Stimulated activated memory B cell treated with anti-CD40 and anti-IgM and Interleukin-4, amounts not matched to agents 10 μg/mL and 1 μg/mL and 100 μg/mL, for 72 hours (primary cell): ENCODE results near the gene IL6ST.
"Not testable (repeated sequence)": the region's sequence is repeated elsewhere in the genome, so short reads cannot be mapped to it uniquely, and the experiment has no call there.

ENCODE experiments used
- ATAC-seq: fragments of 150-1000 bp; cut with Tn5 transposase; 2 replicates; pipeline ENCODE4 v1.10.0; 2021
- H3K27ac Mint-ChIP-seq: one replicate; pipeline ENCODE4 v1.8.0; 2022; ENCODE audit warnings: mild to moderate bottlenecking, mixed read lengths
- H3K27me3 Mint-ChIP-seq: one replicate; pipeline ENCODE4 v1.8.0; 2022; ENCODE audit warnings: mixed read lengths
- H3K36me3 Mint-ChIP-seq: one replicate; pipeline ENCODE4 v1.8.0; 2022; ENCODE audit warnings: mixed read lengths
- H3K4me1 Mint-ChIP-seq: one replicate; pipeline ENCODE4 v1.8.0; 2022; ENCODE audit warnings: mixed read lengths
- H3K4me3 Mint-ChIP-seq: one replicate; pipeline ENCODE4 v1.8.0; 2022; ENCODE audit warnings: mild to moderate bottlenecking, moderate library complexity, mixed read lengths
- H3K9me3 Mint-ChIP-seq: one replicate; pipeline ENCODE4 v1.8.0; 2022; ENCODE audit warnings: mixed read lengths

The IL6ST gene

GRCh38 chr5:55993013-55993412 lies 1.8 kb downstream of the IL6ST start:
- Mint-ChIP-seq H3K9me3 (peaks cover 4% of the 10 kb centered on the region), H3K27me3 (no peaks in the 10 kb centered on the region), H3K4me3 (no peak overlapping the region), H3K27ac (no peak overlapping the region), H3K36me3 (peaks cover 6% of the 10 kb centered on the region), H3K4me1 (peaks cover 44% of the 10 kb centered on the region)
- no peak for ATAC-seq

GRCh38 chr5:55991768-55992486 lies 2.8 kb downstream of the IL6ST start:
- no peaks in the 10 kb centered on the region for H3K27me3 Mint-ChIP-seq
- no peak overlapping the region for H3K27ac Mint-ChIP-seq
- H3K9me3 Mint-ChIP-seq = peaks cover 4% of the 10 kb centered on the region
- H3K4me3 Mint-ChIP-seq = no peak overlapping the region
- H3K4me1 Mint-ChIP-seq = peaks cover 44% of the 10 kb centered on the region
- no peak for ATAC-seq
- H3K36me3 Mint-ChIP-seq = peaks cover 8% of the 10 kb centered on the region

- ATAC-seq, H3K9me3 Mint-ChIP-seq, H3K27me3 Mint-ChIP-seq, H3K4me3 Mint-ChIP-seq, H3K27ac Mint-ChIP-seq: not testable (repeated sequence)
- H3K4me1 Mint-ChIP-seq = peaks cover 43% of the 10 kb centered on the region
- peaks cover 18% of the 10 kb centered on the region for H3K36me3 Mint-ChIP-seq
These were observed 3.9 kb downstream of the IL6ST start for GRCh38 chr5:55990895-55991294.

- no peak for ATAC-seq
- Mint-ChIP-seq H3K4me3 (no peak overlapping the region), H3K9me3 (peaks cover 6% of the 10 kb centered on the region), H3K27ac (no peak overlapping the region), H3K27me3 (no peaks in the 10 kb centered on the region), H3K36me3 (peaks cover 18% of the 10 kb centered on the region), H3K4me1 (peaks cover 37% of the 10 kb centered on the region)
These were observed 4.9 kb downstream of the IL6ST start for GRCh38 chr5:55989860-55990259.

- Mint-ChIP-seq H3K27ac (no peak overlapping the region), H3K27me3 (no peaks in the 10 kb centered on the region), H3K36me3 (peaks cover 18% of the 10 kb centered on the region), H3K4me1 (peaks cover 35% of the 10 kb centered on the region), H3K4me3 (no peak overlapping the region), H3K9me3 (peaks cover 6% of the 10 kb centered on the region)
- ATAC-seq = no peak
These were observed 5.7 kb downstream of the IL6ST start for GRCh38 chr5:55988979-55989638.

- not testable (repeated sequence) for H3K27me3 Mint-ChIP-seq, ATAC-seq, H3K9me3 Mint-ChIP-seq, H3K4me3 Mint-ChIP-seq, H3K27ac Mint-ChIP-seq
- H3K4me1 Mint-ChIP-seq = peaks cover 31% of the 10 kb centered on the region
- peaks cover 18% of the 10 kb centered on the region for H3K36me3 Mint-ChIP-seq
These were observed 6.3 kb downstream of the IL6ST start for GRCh38 chr5:55988428-55988827.

- peaks cover 25% of the 10 kb centered on the region for H3K4me1 Mint-ChIP-seq
- peaks cover 18% of the 10 kb centered on the region for H3K36me3 Mint-ChIP-seq
- H3K27me3 Mint-ChIP-seq = no peaks in the 10 kb centered on the region
- no peak for ATAC-seq
- H3K9me3 Mint-ChIP-seq = peaks cover 6% of the 10 kb centered on the region
- H3K27ac Mint-ChIP-seq = no peak overlapping the region
- no peak overlapping the region for H3K4me3 Mint-ChIP-seq
These were observed 7.8 kb downstream of the IL6ST start for GRCh38 chr5:55986931-55987330.

- no peak for ATAC-seq
- Mint-ChIP-seq H3K27me3 (no peaks in the 10 kb centered on the region), H3K4me1 (peaks cover 15% of the 10 kb centered on the region), H3K36me3 (peaks cover 12% of the 10 kb centered on the region), H3K9me3 (peaks cover 3% of the 10 kb centered on the region), H3K4me3 (no peak overlapping the region), H3K27ac (no peak overlapping the region)
These were observed 9.6 kb downstream of the IL6ST start for GRCh38 chr5:55985181-55985580.

- H3K27me3 Mint-ChIP-seq = no peaks in the 10 kb centered on the region
- no peak overlapping the region for H3K4me3 Mint-ChIP-seq
- peaks cover 3% of the 10 kb centered on the region for H3K9me3 Mint-ChIP-seq
- ATAC-seq = no peak
- peaks cover 8% of the 10 kb centered on the region for H3K4me1 Mint-ChIP-seq
- no peak overlapping the region for H3K27ac Mint-ChIP-seq
- peaks cover 16% of the 10 kb centered on the region for H3K36me3 Mint-ChIP-seq
These were observed 10.8 kb downstream of the IL6ST start for GRCh38 chr5:55983986-55984385.

GRCh38 chr5:55982957-55983381 lies 11.8 kb downstream of the IL6ST start:
- H3K36me3 Mint-ChIP-seq = peaks cover 19% of the 10 kb centered on the region
- no peaks in the 10 kb centered on the region for H3K27me3 Mint-ChIP-seq
- no peak overlapping the region for H3K4me3 Mint-ChIP-seq
- no peak overlapping the region for H3K27ac Mint-ChIP-seq
- peaks cover 11% of the 10 kb centered on the region for H3K4me1 Mint-ChIP-seq
- ATAC-seq = no peak
- peaks cover 3% of the 10 kb centered on the region for H3K9me3 Mint-ChIP-seq

GRCh38 chr5:55973296-55973695 lies 21.5 kb downstream of the IL6ST start:
- no peak for ATAC-seq
- no peaks in the 10 kb centered on the region for H3K9me3 Mint-ChIP-seq
- H3K27ac Mint-ChIP-seq = no peak overlapping the region
- no peaks in the 10 kb centered on the region for H3K4me1 Mint-ChIP-seq
- H3K27me3 Mint-ChIP-seq = no peaks in the 10 kb centered on the region
- H3K36me3 Mint-ChIP-seq = peaks cover 35% of the 10 kb centered on the region
- no peak overlapping the region for H3K4me3 Mint-ChIP-seq

- no peak for ATAC-seq
- Mint-ChIP-seq H3K4me3 (no peak overlapping the region), H3K4me1 (no peaks in the 10 kb centered on the region), H3K9me3 (no peaks in the 10 kb centered on the region), H3K36me3 (peaks cover 40% of the 10 kb centered on the region), H3K27me3 (no peaks in the 10 kb centered on the region), H3K27ac (no peak overlapping the region)
These were observed 24.8 kb downstream of the IL6ST start for GRCh38 chr5:55969956-55970355.

- H3K4me1 Mint-ChIP-seq = no peaks in the 10 kb centered on the region
- H3K9me3 Mint-ChIP-seq = no peaks in the 10 kb centered on the region
- no peak for ATAC-seq
- H3K4me3 Mint-ChIP-seq = no peak overlapping the region
- H3K27ac Mint-ChIP-seq = no peak overlapping the region
- H3K36me3 Mint-ChIP-seq = peaks cover 35% of the 10 kb centered on the region
- H3K27me3 Mint-ChIP-seq = no peaks in the 10 kb centered on the region
These were observed 28.5 kb downstream of the IL6ST start for GRCh38 chr5:55966284-55966683.

GRCh38 chr5:55965525-55965924 lies 29.2 kb downstream of the IL6ST start:
- peaks cover 38% of the 10 kb centered on the region for H3K36me3 Mint-ChIP-seq
- H3K27ac Mint-ChIP-seq = no peak overlapping the region

GRCh38 chr5:55960779-55961178 lies 34.0 kb downstream of the IL6ST start:
- no peaks in the 10 kb centered on the region for H3K4me1 Mint-ChIP-seq
- ATAC-seq = no peak
- H3K27me3 Mint-ChIP-seq = no peaks in the 10 kb centered on the region
- no peak overlapping the region for H3K4me3 Mint-ChIP-seq
- H3K9me3 Mint-ChIP-seq = no peaks in the 10 kb centered on the region
- no peak overlapping the region for H3K27ac Mint-ChIP-seq
- peaks cover 33% of the 10 kb centered on the region for H3K36me3 Mint-ChIP-seq

More at GRCh38 chr5:55965525-55965924, 29.2 kb downstream of the IL6ST start:
- no peak for ATAC-seq
- H3K9me3 Mint-ChIP-seq = no peaks in the 10 kb centered on the region
- no peaks in the 10 kb centered on the region for H3K27me3 Mint-ChIP-seq
- H3K4me1 Mint-ChIP-seq = no peaks in the 10 kb centered on the region
- no peak overlapping the region for H3K4me3 Mint-ChIP-seq

GRCh38 chr5:55959208-55959607 lies 35.6 kb downstream of the IL6ST start:
- Mint-ChIP-seq H3K27ac (no peak overlapping the region), H3K4me3 (no peak overlapping the region), H3K9me3 (no peaks in the 10 kb centered on the region), H3K4me1 (no peaks in the 10 kb centered on the region), H3K27me3 (no peaks in the 10 kb centered on the region), H3K36me3 (peaks cover 28% of the 10 kb centered on the region)
- no peak for ATAC-seq
